Endodermal cell (in vitro differentiated cells): ENCODE results near the gene GSDMA. TPM values are rescaled to one million over a fixed set of nuclear protein-coding genes. Genes with fewer than 3 reads are reported as not detected.
"Not testable (repeated sequence)": the region's sequence is repeated elsewhere in the genome, so short reads cannot be mapped to it uniquely, and the experiment has no call there.

Source experiments
- DNase-seq: peaks from one replicate; pipeline ENCODE4 v3.0.0-alpha.2; 2017
- H3K27ac ChIP-seq: 2 replicates; pipeline ENCODE4 v1.5.1; 2013; ENCODE audit warnings: mild to moderate bottlenecking, low read depth, low read length, moderate library complexity
- H3K27me3 ChIP-seq: 2 replicates; pipeline ENCODE4 v1.6.1; 2013; ENCODE audit warnings: mild to moderate bottlenecking, low read length, moderate library complexity; ENCODE audit not compliant: insufficient read depth, control insufficient read depth, poor library complexity, severe bottlenecking
- H3K36me3 ChIP-seq: 2 replicates; pipeline ENCODE4 v1.7.0; 2013; ENCODE audit warnings: mild to moderate bottlenecking, low read length, moderate library complexity; ENCODE audit not compliant: control insufficient read depth, insufficient read depth
- H3K4me1 ChIP-seq: one replicate; pipeline ENCODE4 v1.7.0; 2013; ENCODE audit warnings: low read length; ENCODE audit not compliant: control insufficient read depth, insufficient read depth
- H3K4me3 ChIP-seq: 2 replicates; pipeline ENCODE4 v1.5.1; 2013; ENCODE audit warnings: mild to moderate bottlenecking, low read length, moderate library complexity
- H3K9ac ChIP-seq: 2 replicates; pipeline ENCODE4 v1.6.1; 2013; ENCODE audit warnings: mild to moderate bottlenecking, low read length, moderate library complexity; ENCODE audit not compliant: poor library complexity, severe bottlenecking; ENCODE audit errors: extremely low read depth
- H3K9me3 ChIP-seq: 2 replicates; pipeline ENCODE4 v1.6.1; 2013; ENCODE audit warnings: mild to moderate bottlenecking, low read length, moderate library complexity; ENCODE audit not compliant: control insufficient read depth
- H3K27ac Mint-ChIP-seq: 2 replicates; pipeline ENCODE4 v1.8.0; 2020; ENCODE audit warnings: mixed read lengths
- H3K27me3 Mint-ChIP-seq: 2 replicates; pipeline ENCODE4 v1.8.0; 2021; ENCODE audit warnings: mild to moderate bottlenecking, mixed read lengths; ENCODE audit not compliant: insufficient read depth
- H3K36me3 Mint-ChIP-seq: 2 replicates; pipeline ENCODE4 v1.8.0; 2020; ENCODE audit warnings: low read depth, mixed read lengths
- H3K4me1 Mint-ChIP-seq: 2 replicates; pipeline ENCODE4 v1.8.0; 2020; ENCODE audit warnings: mixed read lengths
- H3K4me3 Mint-ChIP-seq: 2 replicates; pipeline ENCODE4 v1.8.0; 2020; ENCODE audit warnings: mild to moderate bottlenecking, moderate library complexity, mixed read lengths
- H3K9me3 Mint-ChIP-seq: 2 replicates; pipeline ENCODE4 v1.8.0; 2020; ENCODE audit warnings: mild to moderate bottlenecking, mixed read lengths
- CTCF ChIP-seq: fragments of 200-600 bp; sonication (generic); conservative IDR thresholded peaks from 2 replicates; pipeline ENCODE4 v1.5.0; 2021; ENCODE audit warnings: antibody characterized with exemption, mild to moderate bottlenecking
- WGBS, 2 experiments: methylation state at CpG; one replicate each; pipeline versions ENCODE4 v1.1.5 to v1.1.7; 2013; ENCODE audit warnings: missing lambda C conversion rate in 2 of 2, mixed read lengths in 1 of 2; ENCODE audit not compliant: insufficient coverage in 1 of 2, insufficient read length in 1 of 2; 5-methylcytosine and 5-hydroxymethylcytosine counted together
- total RNA-seq, 2 donors: library from RNA; stranded (reverse); fragmentation: NEBNext Ultra II Directional in 1 of 2; extraction: Animal tissue kit (Norgen Biotek cat#: 25700) in 1 of 2; gene quantifications; 2 replicates in 1 of 2; 3 replicates in 1 of 2; pipeline ENCODE4 v1.2.1, GENCODE V29; 2021

The GSDMA gene
- total RNA-seq, 2 donors from 2014 or later, result not detected

GRCh38 chr17:39946551-39947330 is 16.1 kb upstream of the GSDMA start:
- Mint-ChIP-seq H3K36me3 (no peaks in the 10 kb centered on the region), H3K4me3 (no peak overlapping the region), H3K27ac (no peak overlapping the region), H3K27me3 (peaks cover 28% of the 10 kb centered on the region), H3K4me1 (no peaks in the 10 kb centered on the region), H3K9me3 (no peaks in the 10 kb centered on the region)
- no peak for DNase-seq
- no peak overlapping the region for H3K27ac ChIP-seq
- H3K27me3 ChIP-seq, result peaks cover 2% of the 10 kb centered on the region
- no peak overlapping the region for H3K9ac ChIP-seq
- WGBS, 2 experiments, result 87 to 96% methylated on average over 3 to 15 of the region's 15 CpGs
- TF ChIP-seq CTCF, result no peak
- H3K9me3 ChIP-seq, result no peaks in the 10 kb centered on the region
- no peaks in the 10 kb centered on the region for H3K4me1 ChIP-seq
- H3K4me3 ChIP-seq, result no peak overlapping the region
- no peaks in the 10 kb centered on the region for H3K36me3 ChIP-seq

- not testable (repeated sequence) for H3K36me3 ChIP-seq, H3K4me3 Mint-ChIP-seq, DNase-seq, H3K4me3 ChIP-seq, H3K9me3 ChIP-seq, H3K27me3 ChIP-seq, H3K27ac ChIP-seq, H3K4me1 ChIP-seq, H3K4me1 Mint-ChIP-seq, H3K9ac ChIP-seq, H3K36me3 Mint-ChIP-seq, H3K9me3 Mint-ChIP-seq, H3K27ac Mint-ChIP-seq
- WGBS, 2 experiments, result 93% methylated on average over 4 to 5 of the region's 5 CpGs
- peaks cover 30% of the 10 kb centered on the region for H3K27me3 Mint-ChIP-seq
Measured at GRCh38 chr17:39948489-39948828, 14.3 kb upstream of the GSDMA start.

GRCh38 chr17:39949028-39949427 is 13.8 kb upstream of the GSDMA start:
- no peak overlapping the region for H3K4me3 ChIP-seq
- Mint-ChIP-seq H3K4me1 (peaks cover 7% of the 10 kb centered on the region), H3K4me3 (no peak overlapping the region), H3K27me3 (peaks cover 30% of the 10 kb centered on the region), H3K27ac (no peak overlapping the region), H3K36me3 (no peaks in the 10 kb centered on the region), H3K9me3 (no peaks in the 10 kb centered on the region)
- H3K4me1 ChIP-seq, result no peaks in the 10 kb centered on the region
- no peaks in the 10 kb centered on the region for H3K36me3 ChIP-seq
- H3K27ac ChIP-seq, result no peak overlapping the region
- no peaks in the 10 kb centered on the region for H3K9me3 ChIP-seq
- DNase-seq, result no peak
- no peak for TF ChIP-seq CTCF
- no peak overlapping the region for H3K9ac ChIP-seq
- H3K27me3 ChIP-seq, result peaks cover 10% of the 10 kb centered on the region
- WGBS, 2 experiments, result 89 to 90% methylated on average over 2 of the region's 2 CpGs
